GM06990 (cell line): ENCODE measurements around the gene RPL12.

Experiments
- DNase-seq: peaks from one replicate; pipeline ENCODE4 v3.0.0-alpha.2; 2011; ENCODE audit not compliant: insufficient read length; ENCODE audit errors: extremely low read depth
- H3K27me3 ChIP-seq: replicated peaks from 2 replicates; pipeline ENCODE4 v1.6.0; 2011; ENCODE audit warnings: low read length; ENCODE audit not compliant: control insufficient read depth, insufficient read depth
- H3K36me3 ChIP-seq: 2 replicates; pipeline ENCODE4 v1.5.1; 2011; ENCODE audit warnings: low read length; ENCODE audit not compliant: control insufficient read depth, insufficient read depth
- H3K4me3 ChIP-seq: replicated peaks from 2 replicates; pipeline ENCODE4 v1.5.1; 2011; ENCODE audit warnings: low read depth, mild to moderate bottlenecking, control low read depth, low read length
- TF ChIP-seq, protein P1 (sequence below): IDR thresholded peaks from 2 replicates; pipeline ENCODE4 v1.5.1; 2011; ENCODE audit warnings: low read length, control low read depth, mild to moderate bottlenecking, inconsistent platforms; ENCODE audit not compliant: insufficient read depth, poor library complexity, severe bottlenecking

RPL12 gene

DNA sequence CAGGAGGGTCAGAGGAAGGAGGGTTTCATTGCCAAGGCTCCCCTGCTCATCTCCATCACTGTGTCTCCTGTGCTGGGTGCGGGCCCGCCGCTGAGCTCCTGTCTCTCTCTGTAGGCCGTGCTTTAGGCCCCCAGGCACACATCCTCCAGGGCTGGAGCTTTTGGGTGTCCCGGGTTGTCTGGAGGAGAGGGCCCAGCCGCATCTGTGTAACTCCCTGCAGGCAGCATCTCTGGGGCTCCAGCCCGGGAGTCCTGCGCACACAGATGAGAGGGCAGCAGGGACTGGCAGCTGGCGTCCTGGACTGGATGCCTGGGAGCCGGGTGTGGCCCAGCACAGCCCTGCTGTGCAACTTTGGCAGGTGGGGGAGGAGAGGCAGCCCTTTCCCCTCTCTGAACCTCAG is 40.3 kb upstream of the RPL12 start:
- DNase-seq, result no peak
- Histone ChIP-seq H3K27me3 (no peaks in the 10 kb centered on the region), H3K36me3 (peaks cover 24% of the 10 kb centered on the region), H3K4me3 (no peak overlapping the region)
- TF ChIP-seq, protein P1, sequence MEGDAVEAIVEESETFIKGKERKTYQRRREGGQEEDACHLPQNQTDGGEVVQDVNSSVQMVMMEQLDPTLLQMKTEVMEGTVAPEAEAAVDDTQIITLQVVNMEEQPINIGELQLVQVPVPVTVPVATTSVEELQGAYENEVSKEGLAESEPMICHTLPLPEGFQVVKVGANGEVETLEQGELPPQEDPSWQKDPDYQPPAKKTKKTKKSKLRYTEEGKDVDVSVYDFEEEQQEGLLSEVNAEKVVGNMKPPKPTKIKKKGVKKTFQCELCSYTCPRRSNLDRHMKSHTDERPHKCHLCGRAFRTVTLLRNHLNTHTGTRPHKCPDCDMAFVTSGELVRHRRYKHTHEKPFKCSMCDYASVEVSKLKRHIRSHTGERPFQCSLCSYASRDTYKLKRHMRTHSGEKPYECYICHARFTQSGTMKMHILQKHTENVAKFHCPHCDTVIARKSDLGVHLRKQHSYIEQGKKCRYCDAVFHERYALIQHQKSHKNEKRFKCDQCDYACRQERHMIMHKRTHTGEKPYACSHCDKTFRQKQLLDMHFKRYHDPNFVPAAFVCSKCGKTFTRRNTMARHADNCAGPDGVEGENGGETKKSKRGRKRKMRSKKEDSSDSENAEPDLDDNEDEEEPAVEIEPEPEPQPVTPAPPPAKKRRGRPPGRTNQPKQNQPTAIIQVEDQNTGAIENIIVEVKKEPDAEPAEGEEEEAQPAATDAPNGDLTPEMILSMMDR, result no peak

DNA sequence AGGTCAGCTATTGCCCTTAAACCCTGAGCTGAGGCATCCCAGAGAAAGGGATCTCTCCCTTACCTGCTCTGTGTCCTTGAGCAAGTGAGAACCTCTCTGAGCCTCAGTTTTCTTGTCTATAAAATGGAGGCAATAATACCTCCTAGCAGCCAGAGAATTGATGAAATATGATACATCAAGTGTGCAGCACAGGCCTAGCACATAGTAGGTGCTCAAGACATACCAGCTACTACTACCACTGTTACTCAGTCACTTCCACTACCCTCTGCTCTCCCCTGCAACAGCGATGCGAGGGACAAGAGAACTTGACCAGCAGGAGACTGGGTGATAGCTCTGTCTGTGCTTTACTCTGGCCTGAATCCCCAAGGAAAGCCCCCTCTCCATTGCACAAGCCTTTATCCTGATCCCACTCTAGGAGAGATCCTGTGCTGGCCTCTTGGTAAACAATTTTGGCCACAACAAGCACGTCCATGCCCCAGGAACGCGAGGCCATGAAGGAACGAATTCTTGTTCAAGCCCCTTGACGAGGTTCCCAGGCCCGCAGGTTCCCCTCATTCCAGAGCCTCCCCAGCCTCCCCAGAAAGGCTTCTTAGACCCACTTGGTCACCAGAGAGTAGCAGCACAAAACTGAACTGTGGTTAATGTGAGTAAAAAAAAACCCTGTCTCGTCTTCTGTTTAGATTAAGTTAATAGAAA is 39.5 kb upstream of the RPL12 start:
- TF ChIP-seq, protein P1, result no peak
- peaks cover 26% of the 10 kb centered on the region for H3K36me3 ChIP-seq
- DNase-seq, result no peak
- H3K27me3 ChIP-seq, result no peaks in the 10 kb centered on the region
- no peak overlapping the region for H3K4me3 ChIP-seq

DNA sequence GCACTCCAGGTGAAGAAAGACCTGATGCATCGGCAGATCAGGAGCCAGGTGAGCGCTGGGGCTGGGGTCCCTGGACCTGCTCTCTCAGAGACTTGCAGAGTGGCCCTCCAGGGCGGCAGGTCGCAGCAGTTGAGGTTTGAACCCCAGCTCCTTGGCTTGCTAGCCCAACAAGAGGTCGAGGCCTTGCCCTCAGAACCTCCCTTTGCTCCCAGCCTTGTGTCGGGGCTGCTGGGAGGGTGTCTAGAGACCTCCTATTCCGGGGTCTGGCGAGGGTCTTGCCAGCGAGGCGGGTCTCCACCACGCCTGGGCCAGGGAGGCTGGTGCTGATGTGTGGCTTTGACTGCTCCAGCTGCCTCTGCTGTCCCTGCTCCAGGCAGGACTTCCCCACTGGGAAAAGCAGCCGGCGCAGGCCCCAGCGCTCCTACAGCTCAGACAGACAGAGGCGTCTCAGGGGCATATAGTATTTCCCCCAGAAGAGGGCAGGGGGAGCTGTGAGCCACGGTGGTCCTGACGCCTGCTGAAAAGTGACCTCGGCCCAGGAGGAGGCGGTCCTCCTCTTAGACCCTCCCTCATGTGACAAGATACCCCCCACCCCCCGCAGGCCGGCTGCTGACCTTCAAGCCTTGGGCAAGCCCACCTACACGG is 38.4 kb upstream of the RPL12 start:
- H3K4me3 ChIP-seq, result no peak overlapping the region
- TF ChIP-seq, protein P1, result no peak
- peaks cover 24% of the 10 kb centered on the region for H3K36me3 ChIP-seq
- no peak for DNase-seq
- no peaks in the 10 kb centered on the region for H3K27me3 ChIP-seq

DNA sequence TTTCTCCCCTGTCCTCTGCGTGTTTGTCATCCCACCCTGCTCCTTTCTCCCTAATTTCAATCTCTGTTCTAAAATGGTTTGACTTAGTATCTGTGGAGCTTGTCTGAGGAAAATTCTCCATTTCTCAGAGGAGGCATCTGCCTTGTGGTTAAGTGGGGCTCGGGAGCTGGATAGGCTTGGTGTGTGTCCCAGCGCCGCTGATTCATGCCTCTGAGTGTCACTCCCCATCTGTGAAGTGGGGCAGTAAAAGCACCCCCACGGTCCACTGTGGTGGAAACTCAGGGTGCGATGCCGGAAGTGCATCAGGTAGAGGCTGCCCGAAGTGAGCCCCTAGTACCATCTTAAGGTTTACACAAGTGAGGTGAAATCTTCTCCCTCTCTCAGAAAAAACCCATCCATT is 37.7 kb upstream of the RPL12 start:
- no peak for DNase-seq
- Histone ChIP-seq H3K36me3 (peaks cover 20% of the 10 kb centered on the region), H3K4me3 (no peak overlapping the region), H3K27me3 (no peaks in the 10 kb centered on the region)
- TF ChIP-seq, protein P1, result no peak

DNA sequence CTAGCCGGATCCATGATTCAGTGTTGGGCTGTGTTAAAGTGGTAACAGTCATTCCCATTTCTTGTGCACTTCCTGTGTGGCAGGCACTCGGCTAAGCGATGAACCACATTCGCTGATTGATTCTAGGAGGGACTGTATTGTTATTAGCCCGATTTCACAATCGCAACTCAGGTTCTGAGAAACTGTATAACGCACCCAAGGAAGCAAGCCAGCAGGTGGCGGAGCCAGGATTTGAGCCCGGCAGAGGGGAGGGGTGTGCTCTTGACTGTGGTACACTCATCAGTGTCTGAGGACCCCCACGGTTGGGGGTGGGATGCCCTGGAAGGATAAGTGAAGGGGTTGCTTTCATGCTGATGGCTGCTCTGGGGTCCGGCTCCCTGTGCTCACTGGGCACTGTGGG is 34.8 kb upstream of the RPL12 start:
- H3K4me3 ChIP-seq, result no peak overlapping the region
- no peak for DNase-seq
- TF ChIP-seq, protein P1, result no peak
- peaks cover 12% of the 10 kb centered on the region for H3K36me3 ChIP-seq
- no peaks in the 10 kb centered on the region for H3K27me3 ChIP-seq
